Measurements from ENCODE around the gene KMT5B.
A peak's percentile ranks its signal among the peaks of the same experiment; 100 is the strongest.

The KMT5B gene

DNA sequence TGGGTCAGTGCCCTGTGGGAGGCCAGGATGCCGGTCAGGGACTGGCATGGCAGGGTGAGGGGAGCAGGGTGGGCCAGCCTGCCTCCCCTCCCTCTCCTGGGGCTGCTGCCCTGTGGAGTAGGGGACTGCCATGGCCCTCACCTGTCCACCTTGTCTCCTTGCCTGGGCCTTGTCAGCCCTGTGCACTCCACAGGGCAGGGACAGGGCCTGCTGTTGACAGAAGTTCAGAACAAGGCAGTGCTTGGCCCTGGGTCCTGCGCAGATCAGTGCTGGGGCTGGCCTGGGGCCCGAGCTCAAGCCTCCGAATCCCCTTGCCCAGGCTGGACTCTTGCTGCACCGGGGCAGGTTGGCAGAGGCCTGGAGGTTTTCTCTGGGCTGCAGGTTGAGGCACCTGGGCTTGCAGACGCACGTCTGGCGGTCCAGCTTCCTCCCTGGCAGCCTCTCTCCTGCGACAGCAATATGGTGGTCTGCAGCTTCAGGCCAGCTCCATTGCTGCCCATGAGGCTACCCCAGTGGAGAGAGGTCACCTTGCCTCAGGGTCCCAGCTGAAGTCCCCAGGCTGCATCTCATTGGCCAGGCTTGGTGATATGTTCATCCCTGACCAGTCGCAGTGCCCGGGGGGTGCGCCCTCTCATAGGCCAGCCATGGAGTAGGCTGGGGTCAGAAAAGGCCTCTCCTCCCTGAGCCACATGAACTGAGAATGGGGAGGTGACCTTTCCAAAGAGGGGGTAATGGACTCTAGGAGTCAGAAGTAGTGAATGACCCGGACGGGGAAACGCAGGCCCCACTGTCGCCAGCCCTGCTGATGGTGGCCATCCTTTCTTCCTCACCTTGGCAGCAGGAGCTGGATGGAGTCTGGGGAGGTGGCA lies 70.4 kb downstream of the KMT5B start:
- DNase-seq: no peak

DNA sequence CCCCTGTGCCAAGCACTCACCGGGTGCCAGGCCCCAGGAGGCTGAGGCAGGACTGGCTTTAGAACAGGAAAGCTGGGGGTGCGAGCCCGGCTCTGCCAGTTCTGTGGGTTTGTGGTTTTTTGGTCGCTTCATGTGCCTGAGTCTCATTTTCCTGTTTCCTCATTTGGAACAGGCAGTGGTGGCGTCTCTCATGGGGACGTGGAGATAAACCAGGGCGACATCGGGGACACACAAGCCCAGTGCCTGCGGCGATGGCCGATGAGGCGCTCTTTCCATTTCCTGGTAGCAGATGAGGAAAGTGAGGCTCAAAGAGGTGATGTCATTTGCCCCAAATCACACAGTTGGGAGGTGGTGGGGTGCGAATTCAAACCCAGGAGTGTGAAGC lies 71.1 kb downstream of the KMT5B start:
- DNase-seq: no peak

DNA sequence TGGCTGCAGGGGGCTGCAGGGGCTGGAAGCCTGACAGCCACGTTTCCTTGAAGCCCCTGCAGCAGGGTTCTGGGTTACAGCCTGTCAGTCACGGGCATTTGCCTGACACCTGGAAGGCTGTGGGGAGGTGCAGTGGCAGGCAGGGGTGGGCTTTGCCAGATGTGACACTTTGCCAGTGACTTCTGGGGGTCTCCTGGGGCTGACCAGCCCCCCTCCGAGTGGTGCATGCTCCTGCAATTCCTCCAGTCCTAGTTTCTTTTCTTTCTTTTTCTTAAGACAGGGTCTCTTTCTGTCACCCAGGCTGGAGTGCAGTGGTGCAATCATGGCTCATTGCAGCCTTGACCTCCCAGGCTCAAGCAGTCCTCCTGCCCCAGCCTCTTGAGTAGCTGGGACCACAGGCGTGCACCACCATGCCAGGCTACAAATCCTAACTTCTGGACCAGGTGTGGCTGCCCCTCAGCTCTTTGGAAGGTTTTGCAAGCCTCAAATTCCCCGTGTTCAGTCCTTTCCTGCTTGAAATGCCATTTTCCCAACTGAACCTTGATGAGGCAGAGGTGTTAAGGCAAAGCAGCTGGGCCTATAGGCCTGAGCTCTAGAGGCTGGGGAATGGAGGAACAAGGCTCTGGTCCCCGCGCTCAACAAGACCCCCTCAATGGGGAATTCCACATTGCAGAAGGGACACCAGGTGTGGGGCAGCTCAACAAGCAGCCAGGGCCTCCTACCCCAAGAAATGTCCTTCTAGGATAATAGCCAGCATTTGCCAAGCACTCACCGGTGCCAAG lies 71.7 kb downstream of the KMT5B start:
- DNase-seq: no peak

DNA sequence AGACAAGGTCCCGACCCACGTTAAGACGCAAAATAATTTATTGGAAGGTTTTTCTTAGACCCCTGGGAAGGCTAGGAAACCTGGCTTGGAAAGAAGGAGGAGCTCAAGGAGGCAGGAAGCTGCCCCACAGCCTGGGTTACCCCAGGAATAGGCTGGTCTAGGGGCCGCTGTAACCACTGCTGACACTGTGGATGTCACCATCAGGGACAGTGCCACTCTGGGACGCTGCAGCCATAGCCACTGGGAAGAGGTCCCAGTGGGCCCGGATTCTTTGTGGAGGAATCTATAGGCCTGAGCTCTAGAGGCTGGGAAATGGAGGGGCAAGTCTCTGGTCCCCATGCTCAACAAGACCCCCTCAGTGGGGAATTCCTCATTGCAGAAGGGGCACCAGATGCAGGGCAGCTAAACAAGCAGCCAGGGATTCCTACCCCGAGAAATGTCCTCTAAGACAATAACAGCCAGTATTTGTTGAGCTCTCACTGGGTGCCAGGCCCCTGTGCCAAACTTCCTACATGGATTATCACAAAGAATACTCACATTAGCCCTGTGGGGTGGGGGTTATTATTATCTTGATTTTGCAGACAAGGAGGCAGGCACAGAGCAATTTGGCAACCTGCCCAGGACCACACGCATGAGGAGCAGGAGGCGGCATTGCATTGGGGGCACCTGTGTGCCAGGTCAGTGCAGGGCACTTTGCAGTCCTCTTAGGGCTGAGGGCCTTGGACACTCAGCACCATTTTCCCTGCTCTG lies 72.4 kb downstream of the KMT5B start:
- no peak for DNase-seq

DNA sequence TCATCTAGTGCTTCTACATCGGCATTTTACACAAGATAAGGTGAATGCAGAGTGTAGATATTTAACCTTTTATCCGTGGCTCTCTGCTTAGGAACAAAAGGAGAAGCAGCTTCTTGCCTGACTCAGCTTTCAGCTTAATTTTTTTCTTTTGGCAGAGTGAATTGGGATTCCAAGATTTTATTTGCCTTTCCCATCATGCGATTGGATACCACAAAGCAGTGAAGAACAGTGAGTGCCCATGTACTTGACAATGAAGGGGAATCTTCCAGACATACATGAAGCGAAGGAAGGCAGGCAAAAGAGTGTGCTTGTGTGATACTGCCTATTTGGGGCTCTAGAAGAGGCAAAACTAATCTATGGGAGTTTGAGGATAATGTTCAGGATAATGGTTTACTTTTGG lies 74.9 kb downstream of the KMT5B start:
- no peak for DNase-seq

DNA sequence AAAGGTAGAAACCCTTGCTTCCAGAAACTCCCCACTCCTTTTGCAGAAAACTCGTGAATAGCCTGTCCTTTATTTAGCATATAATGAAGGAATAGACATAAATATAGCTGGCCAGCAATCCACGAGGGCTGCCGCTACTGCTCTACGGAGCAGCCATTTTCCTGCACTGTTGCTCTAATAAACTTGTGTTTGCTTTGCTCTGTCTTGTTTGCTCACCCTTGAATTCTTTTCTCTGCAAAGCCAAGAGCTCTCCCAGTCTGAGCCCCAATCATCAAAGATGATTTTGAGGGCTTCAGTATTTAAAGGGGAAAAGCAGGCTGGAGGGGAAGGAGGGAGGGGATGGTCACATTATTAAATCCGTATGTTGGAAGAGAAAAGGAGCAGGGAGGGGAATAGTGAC lies 75.3 kb downstream of the KMT5B start:
- DNase-seq: no peak

DNA sequence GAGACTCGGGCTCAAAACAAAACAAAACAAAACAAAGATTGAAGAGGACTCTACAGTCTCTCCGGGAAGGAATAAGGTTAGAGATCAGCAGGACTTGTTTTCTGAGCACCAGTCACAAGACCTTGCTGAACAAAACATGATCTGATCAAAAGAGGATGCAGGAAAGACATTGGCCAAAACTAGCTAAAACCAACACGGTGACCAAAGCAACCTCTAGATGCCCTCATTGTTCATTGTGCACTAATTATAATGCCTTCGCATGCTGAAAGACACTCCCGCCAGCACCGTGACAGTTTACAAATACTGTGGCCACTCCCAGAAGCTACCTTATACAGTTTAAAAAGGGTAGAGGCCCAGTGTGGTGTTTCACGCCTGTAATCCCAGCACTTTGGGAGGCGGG lies 76.2 kb downstream of the KMT5B start:
- DNase-seq: no peak

DNA sequence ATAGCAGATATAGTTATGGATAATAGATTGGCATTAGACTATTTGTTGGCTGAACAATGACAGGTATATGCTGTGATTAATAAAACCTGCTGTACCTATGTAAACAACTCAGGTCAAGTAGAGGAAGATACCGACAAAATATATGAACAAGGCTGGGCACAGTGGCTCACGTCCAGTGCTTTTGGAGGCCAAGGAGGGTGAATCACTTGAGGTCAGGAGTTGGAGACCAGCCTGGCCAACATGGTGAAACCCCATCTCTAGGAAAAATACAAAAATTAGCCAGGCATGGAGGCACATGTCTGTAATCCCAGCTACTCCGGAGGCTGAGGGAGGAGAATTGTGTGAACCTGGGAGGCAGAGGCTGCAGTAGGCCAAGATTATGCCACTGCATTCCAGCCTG lies 77.9 kb downstream of the KMT5B start:
- no peak for DNase-seq

DNA sequence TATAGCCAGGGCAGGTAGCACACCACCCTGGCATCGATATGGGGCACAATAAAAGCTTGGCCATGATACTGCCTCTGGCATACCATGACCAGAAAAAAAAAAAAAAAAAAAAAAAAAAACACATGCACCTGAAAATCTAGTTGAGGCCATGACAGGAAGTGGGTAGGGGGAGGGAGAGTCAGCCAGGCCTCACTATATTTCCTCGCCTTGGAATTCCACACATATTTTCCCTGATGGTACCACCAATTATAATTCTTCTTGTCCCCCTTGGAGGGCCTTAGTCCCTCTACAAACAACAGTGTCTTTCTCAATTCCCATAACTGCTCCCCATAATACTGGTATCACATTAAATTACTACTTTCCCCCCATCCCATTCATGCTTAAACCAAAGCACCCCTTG lies 79.3 kb downstream of the KMT5B start:
- DNase-seq: no peak

DNA sequence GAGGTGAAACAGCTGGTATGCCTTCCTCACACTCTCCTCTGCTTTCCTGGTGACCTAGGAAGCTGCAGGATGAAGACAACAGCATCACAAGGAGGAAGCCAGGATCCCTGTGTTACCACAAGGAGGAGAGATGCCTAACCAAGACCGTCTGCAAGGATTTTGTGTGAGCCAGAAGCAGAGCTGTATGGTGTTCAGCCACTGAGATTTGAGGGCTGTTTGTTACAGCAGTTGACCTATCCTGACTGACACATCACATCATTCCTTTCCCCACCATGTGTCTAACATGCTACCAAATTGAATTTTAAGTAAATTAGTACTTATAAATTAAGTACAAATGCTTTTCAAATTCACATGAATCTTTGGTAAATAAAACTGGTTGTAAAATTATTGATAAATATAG lies 83.0 kb downstream of the KMT5B start:
- DNase-seq: no peak

DNA sequence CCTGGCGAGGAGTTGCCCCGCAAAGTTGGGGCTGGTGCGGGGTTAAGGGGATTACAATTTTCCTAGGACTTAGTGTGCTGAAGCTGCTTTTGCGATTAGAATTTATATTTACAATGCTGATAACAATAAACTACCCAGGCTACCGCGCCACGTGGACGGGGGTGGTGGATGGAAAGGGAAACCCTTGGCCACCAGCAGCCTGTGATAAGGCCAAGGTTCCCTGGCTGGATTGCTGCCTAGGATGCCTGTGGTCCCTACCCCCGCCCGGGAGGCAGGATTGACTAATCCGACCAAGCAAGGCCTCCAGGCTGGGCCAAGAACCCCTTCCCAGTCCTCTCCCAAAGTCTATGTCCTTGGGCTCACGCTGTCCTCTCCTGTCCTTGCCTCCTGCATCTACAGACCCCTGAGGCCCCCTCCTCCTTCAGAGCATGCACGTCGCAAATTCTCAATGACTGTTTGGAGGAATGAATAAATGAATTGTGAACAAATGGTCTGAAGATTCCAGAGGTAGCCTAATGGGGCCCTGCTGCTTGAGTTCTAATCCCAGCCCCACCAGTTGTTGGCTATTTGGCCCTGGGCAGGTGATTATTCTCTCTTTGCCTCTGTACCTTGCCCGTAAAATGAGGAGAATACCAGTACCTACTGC lies 84.3 kb downstream of the KMT5B start:
- no peak for DNase-seq

DNA sequence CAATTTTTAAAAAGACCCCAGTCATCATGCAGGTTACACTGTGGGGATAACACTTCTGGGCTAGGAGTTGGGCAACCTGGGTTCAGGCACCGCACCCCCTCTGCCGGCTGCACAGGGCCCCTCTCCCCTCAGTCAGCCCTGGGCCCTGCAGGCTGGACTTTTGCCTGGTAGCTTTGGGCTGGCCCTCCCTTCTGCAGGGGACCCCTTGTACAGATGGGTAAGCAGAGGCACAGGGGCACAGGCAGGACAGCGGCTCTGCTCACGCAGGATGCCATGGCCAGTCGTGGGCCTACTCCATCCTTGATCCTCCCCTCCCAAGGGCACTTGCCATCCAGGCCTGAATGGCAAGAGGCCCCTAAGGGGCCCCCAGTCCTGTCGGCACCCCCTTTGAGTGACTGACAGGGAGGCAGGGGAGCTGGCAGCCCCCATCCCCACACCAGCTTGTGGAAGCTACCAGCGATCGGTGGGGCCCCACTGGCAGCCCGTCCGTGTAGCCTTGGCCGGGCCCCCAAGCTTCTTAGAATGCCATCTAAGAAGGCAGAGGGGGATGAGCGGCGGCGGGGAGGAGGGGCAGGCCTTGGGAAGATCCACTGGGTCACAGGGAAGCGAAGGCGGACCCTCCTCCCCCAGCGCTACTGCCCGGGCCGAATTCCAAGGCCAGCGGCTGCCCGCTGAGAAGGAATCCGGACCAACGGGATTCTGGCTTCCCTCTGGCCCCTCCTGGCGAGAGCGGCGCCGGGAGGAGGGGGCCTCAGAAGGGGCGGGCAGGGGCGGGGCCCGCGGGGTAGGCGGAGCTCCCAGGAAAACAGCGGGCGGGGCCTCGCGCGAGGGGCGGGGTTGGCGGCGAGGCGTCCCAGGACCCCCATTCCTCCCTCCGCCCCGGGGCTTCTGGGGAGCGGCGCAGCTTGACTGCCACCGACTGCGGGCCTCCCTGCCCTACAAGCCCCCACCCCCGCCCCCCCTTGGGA lies 85.1 kb downstream of the KMT5B start:
- no peak for DNase-seq

DNA sequence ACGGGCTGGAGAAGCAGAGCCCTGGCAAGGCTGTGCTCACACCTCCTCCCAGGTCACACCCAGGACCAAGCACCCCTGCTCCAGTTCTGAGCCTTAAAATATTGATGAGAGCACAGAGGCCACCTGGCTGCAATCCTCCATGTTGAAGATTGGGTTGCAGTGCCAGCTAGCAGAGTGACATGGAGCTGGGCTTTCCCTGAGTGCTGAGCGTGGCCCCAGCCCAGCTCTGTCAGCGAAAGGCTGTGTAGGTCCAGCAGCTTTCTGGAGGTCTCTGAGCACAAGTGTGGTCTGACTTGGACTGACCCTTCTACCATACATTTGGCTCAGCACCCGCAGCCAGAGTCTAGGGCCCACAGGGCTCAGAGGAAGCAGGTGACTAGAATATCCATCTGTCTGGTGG lies 87.9 kb downstream of the KMT5B start:
- no peak for DNase-seq

DNA sequence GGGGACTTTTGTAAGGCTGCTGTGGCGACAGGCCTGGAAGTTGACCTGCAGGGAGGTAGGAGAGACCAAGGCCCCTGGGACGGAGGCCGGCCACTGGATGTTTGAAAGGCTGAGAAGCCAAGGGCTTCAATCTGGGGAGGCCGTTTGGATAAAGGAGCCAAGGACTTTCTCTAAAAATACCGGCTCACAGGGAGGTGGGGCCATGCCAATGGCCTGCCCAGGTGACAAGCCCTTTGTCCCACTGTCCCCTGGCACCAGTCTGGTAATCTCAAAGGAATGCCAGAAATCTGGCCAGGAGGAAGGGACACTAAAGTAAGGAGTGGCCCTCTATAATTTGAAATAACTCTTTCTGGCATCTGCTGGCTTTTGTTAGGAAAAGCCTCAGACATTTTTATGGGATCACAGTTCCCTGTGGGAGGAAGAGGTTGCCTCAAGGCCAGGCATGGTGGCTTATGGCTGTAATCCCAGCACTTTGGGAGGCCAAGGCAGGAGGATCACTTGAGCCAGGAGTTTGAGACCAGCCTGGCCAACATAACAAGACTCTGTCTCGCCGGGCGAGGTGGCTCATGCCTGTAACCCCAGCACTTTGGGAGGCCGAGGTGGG lies 90.1 kb downstream of the KMT5B start:
- DNase-seq: no peak

DNA sequence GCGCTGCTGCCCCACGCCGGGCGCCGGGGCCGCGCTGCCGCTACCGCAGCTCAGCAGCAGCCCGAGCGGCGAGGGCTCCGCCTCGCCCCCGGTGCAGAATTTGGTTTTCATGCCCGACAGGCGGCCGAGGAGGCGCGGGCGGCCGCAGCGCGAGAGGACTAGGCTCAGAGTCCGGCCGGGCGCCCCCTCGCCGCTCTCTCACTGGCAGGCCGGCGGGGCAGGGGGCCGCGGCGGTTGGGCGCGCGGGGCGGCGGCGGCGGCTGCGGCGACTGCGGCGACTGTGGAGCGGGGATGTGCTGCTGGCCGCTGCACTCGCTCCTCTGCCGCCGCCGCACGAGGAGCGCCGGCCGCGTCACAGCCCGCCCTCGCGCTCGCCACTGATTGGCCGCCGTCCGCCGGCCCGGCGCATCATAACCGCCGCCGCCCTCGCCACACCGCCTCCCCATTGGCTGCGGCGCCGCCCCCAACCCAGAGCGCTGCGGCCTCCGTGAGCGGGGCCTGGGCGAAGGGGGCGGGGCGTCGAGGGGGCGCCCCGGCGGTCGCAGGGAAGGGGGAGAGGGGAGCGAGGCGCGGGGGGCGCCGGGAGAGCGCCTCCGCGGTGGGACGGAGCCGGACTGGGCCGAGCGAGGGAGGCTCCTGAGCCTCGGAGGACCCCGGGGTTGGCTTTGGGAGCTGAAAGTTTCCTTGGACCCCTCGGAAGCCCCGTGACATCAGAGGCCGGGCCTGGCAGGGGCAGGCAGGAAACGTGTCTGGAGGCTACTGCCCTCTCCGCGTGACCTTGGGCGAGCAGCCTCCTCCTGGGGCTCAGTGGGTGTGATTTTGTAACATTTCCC lies 91.8 kb downstream of the KMT5B start, which contains the start of gene CHKA:
CHKA (minus strand) TSS at position 322 of the 833 bp plus-strand sequence; CDS start at position 111, 211 bp downstream.
- peak; percentile 74 for DNase-seq

DNA sequence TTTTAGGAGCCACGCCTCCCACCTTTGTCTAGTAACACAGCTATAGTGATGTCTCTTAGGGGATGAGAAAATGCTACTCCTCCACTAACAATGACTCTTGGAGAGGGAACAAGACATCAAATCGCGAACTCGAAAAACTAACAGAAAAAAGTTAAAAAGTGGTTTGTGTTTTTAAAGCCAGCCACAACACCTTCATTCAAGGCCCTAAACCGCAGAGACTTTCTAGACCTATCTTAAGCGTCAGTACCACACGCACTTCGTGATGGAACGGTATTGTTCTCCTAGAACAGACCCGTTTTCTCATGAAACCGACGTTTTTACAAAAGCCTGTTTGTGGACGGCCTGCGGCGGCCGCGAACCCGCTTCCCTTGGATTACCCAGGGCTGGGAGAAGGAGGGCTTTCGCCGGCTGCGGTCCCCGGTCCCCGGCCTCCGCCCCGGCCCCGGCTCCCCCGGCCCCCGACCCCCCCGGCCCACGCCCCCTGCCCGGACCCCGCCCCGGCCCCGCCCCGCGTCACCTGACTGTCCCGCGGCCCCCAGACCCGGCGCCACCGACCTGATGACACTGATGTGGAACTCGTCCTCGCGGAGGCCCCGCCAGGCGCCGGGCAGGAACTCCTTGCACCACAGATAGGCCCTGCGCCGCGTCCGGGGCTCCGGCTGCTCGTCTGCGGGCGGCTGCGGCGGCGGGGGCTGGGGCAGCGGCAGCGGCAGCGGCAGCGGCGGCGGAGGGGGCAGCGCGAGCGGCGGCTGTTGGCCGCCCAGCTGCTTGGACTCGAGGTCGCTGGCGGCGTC lies 92.6 kb downstream of the KMT5B start:
- DNase-seq: no peak

DNA sequence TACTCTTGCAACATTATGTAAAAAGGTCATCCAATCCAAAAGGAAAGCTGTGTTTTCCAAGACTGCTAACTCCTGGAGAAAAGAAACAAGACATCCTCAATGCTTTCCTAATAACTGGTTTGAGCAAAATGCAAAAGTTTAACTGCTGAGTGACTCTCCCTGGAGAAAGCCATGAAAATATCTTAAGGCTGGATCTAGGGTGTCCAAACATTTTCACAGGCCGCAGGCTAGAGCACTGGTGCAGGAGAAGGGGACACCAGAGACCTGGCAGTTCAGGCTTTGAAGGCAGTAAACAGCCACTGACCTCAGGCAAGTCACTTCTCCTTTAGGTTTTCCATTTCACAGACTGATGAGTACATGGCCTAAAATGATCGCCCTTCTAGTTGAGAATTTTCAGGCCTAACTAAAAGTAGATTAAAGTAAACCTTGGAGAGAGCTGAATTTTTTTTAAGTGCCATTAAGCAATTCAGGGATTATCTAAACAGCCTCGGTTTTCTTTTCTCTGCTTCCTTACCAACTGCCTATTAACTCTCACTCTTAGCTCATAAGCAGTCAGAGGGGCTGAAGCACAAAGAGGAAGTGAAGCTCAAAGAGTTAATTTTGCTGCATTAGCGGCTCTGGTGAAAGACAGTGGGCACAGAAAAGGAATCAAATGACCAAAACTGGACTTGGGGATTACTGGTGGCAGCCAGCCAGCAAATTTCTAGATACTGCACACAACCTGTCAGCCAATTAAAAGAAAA lies 94.2 kb downstream of the KMT5B start:
- DNase-seq: no peak

DNA sequence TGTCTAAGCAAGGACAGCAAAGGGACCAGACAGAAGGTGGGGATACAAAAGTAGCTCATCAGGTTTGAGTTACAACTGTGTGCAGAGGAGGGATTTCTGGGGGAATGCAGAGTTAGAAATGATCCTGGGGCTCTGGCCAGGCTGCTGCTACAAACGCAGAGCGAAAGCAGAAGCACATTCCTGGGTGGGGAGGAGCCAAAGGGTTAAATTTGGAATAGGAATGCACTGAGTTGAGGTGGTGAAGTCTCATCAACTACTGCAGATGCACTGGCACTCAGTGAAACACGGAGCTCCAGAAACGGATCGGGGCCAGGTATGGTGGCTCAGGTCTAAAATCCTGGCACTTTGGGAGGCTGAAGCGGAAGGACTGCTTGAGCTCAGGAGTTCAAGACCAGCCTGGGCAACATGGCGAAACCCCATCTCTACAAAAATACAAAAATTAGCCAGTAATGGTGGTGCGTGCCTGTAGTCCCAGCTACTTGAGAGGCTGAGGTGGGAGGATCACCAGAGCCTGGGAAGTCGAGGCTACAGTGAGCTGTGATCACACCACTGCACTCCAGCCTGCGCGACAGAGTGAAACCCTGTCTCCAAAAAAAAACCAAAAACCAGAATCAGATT lies 95.1 kb downstream of the KMT5B start:
- no peak for DNase-seq

All from GOT3 (cell line).